Cardiac ventricle fibroblast (primary cell): ENCODE data around the gene UBQLN1. TPM values are rescaled to one million over a fixed set of nuclear protein-coding genes. Genes with fewer than 3 reads are reported as not detected.

Experiments
- total RNA-seq: library from RNA; depleted of rRNA; stranded (reverse); fragments of >200 nt; gene quantifications from 2 replicates; pipeline ENCODE4 v1.2.3, GENCODE V29; 2015

Gene UBQLN1
- 59.1 and 65.6 TPM in 2 replicates for total RNA-seq

DNA sequence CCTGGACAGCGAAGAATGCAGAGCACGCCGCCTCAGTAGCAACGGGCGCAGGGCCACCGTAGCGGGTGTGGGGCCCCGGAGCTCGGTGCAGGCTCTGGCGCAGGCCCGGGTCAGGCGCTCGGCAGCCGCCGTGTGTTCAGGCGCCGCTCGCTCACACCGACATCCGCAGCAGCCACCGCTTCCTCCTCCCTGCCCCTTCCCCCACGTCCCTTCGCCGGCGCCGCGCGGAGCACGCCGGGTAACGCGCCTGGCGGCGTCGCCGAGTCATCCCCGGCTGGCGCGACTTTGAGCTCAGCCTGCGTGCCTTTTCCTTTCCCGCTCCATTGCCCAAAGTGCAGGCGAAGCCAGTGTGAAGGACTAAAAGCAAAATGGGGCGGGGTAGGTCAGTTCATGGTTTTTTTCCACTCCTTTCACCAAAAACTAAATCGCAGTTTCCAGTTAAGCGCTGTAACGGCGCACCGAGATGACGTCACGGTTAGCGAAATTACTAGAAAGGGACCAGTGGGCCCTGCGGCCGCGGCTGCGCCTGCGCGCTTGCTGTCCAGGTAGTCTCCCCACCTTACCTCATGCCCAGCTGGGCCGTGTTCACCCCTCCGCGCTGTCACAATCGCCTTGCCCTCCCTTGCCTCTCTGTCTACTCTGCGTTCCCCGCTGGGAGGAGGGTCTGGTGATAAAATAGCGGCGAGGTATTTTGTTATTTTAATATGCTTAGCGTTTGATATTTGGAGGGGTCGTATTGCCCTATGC lies at the start of gene UBQLN1:
Gene UBQLN1, minus strand, starts transcription at position 191 of the 747 bp plus-strand sequence. CDS start 279 bp downstream, outside the sequence.

GRCh38 chr9:83622939-83623678 lies 84.6 kb downstream of the UBQLN1 start, which contains the start of gene IDNK:
IDNK (plus strand) TSS chr9:83623143; CDS start chr9:83623172, 29 bp downstream.

Other genes starting within 250 kb of the UBQLN1 start
- gene FRMD3, start 169.6 kb downstream of the UBQLN1 start, total RNA-seq: under 0.01 and 0.05 TPM in 2 replicates
- gene IDNK, start 84.8 kb downstream of the UBQLN1 start, total RNA-seq: 1.8 and 4.2 TPM in 2 replicates
- gene GKAP1, start 109.8 kb upstream of the UBQLN1 start, total RNA-seq: 0.44 and 1.3 TPM in 2 replicates
- 1.1 and 1.6 TPM in 2 replicates for gene KIF27, start 213.5 kb upstream of the UBQLN1 start, total RNA-seq